Cardiac fibroblast (primary cell): Measurements from ENCODE around the gene TMTC2.

Source experiments
- DNase-seq, 2 donors: peaks; one replicate each; pipeline versions ENCODE4 v3.0.0 to v3.0.0-alpha.2; 2010; ENCODE audit warnings: low read depth in 2 of 2
- H3K4me3 ChIP-seq, 2 donors: replicated peaks in 1 of 2; 1 replicate in 1 of 2; 2 replicates in 1 of 2; pipeline ENCODE4 v1.5.1; 2011; ENCODE audit warnings: low read depth in 2 of 2, low read length in 2 of 2, mild to moderate bottlenecking in 2 of 2, moderate library complexity in 1 of 2
- CTCF ChIP-seq: IDR thresholded peaks from one replicate; pipeline ENCODE4 v1.5.1; 2011; ENCODE audit warnings: low read depth, mild to moderate bottlenecking, low read length, inconsistent platforms

Gene TMTC2

GRCh38 chr12:82832096-82832495 lies 145.4 kb downstream of the TMTC2 start:
- DNase-seq: no peak
- TF ChIP-seq CTCF: no peak
- no peak overlapping the region for H3K4me3 ChIP-seq

GRCh38 chr12:82832981-82833380 lies 146.3 kb downstream of the TMTC2 start:
- H3K4me3 ChIP-seq: no peak overlapping the region
- TF ChIP-seq CTCF: no peak

GRCh38 chr12:82833481-82833880 lies 146.8 kb downstream of the TMTC2 start:
- DNase-seq: peak in 1 of 2 donors; percentile 8
- TF ChIP-seq CTCF: no peak
- no peak overlapping the region for H3K4me3 ChIP-seq

More at GRCh38 chr12:82832981-82833380, 146.3 kb downstream of the TMTC2 start:
- DNase-seq: no peak

- H3K4me3 ChIP-seq: no peak overlapping the region
- no peak for TF ChIP-seq CTCF
- DNase-seq: peak; percentile 42 to 54
These were observed 148.5 kb downstream of the TMTC2 start for GRCh38 chr12:82835217-82835616.

GRCh38 chr12:82838131-82838551 lies 151.4 kb downstream of the TMTC2 start:
- no peak for TF ChIP-seq CTCF
- no peak overlapping the region for H3K4me3 ChIP-seq
- no peak for DNase-seq

GRCh38 chr12:82838827-82839226 lies 152.1 kb downstream of the TMTC2 start:
- TF ChIP-seq CTCF: no peak
- no peak overlapping the region for H3K4me3 ChIP-seq
- no peak for DNase-seq

- TF ChIP-seq CTCF: no peak
- H3K4me3 ChIP-seq: no peak overlapping the region
- DNase-seq: no peak
These were observed 153.1 kb downstream of the TMTC2 start for GRCh38 chr12:82839796-82840195.
